Measurements from ENCODE around the gene ABCF3.

Gene ABCF3

DNA sequence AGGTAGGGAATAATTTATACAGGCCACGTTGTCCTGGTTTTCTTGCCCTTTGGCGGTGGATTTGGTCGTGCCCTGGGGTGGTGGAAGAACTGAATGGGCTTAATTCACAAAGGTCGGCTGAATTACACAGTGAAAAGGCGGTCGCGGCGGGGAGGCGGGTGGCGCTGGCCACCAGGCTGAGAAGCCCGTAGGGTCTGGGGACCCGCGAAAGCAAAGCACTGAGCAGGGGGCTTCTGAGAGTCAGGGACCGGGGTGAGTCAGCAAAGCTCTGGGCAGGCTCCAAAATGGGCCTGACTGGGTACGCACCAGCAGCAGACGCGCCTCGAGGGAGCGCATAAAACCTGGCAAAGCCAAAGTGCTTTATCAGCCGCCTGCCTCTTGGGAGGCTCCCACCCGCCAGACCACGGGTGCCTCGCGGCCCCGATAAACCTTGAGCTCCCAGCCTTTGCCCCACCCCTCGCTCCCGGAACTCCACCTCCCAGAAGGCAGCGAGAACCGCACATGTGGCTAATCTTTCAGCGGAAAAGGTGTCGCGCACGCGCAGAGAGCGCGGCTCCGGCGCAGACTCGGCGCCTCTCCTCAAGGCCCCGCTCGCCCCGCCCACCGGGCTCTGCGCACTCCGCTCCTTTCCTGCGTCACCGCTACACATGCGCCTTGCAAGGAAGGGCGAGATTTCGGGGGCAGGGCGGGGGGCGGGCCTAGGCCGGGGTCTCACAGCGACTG lies 377 bp upstream of the ABCF3 start:
- H3K27me3 ChIP-seq (ENCODE audit: control insufficient read depth in 1 of 2, insufficient read depth in 2 of 2, low read length in 2 of 2) = no peaks in the 10 kb centered on the region

DNA sequence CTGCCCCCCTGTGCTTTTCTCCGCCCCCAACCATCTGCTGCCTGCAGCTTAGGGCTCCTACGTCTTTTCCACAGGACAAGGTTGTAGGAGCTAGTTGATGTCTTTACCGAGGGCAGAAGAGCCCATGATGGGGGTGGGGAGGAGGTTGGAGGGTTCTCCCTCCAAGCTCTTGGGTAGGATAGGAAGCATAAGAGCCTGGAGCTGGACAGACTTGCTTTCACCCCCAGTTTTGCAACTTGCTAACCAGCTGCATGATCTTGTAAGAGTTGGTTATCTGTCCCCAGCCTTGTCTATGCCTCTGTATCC lies 856 bp downstream of the ABCF3 start:
- peak overlapping the region; percentile 74 for H3K27ac ChIP-seq (ENCODE audit: low read length)
- no peaks in the 10 kb centered on the region for H3K27me3 ChIP-seq (ENCODE audit: control insufficient read depth in 1 of 2, insufficient read depth in 2 of 2, low read length in 2 of 2)
- H3K4me3 ChIP-seq (ENCODE audit: low read length in 2 of 2) = peak overlapping the region; percentile 94 to 100
- H3K9me3 ChIP-seq (ENCODE audit: control insufficient read depth in 2 of 2, low read length in 2 of 2) = no peaks in the 10 kb centered on the region
- peak overlapping the region; percentile 91 to 95 for H3K9ac ChIP-seq (ENCODE audit: low read length in 2 of 2)
- peaks cover 50 to 54% of the 10 kb centered on the region in 2 donors for H3K36me3 ChIP-seq (ENCODE audit: control insufficient read depth in 2 of 2, insufficient read depth in 2 of 2, low read length in 2 of 2)
- peaks cover 25% of the 10 kb centered on the region for H3K4me1 ChIP-seq (ENCODE audit: control insufficient read depth, insufficient read depth, low read length)

More for the DNA sequence above, 377 bp upstream of the ABCF3 start:
- Histone ChIP-seq H3K9ac (ENCODE audit: low read length in 2 of 2) (peak overlapping the region; percentile 73 to 91), H3K9me3 (ENCODE audit: control insufficient read depth in 2 of 2, low read length in 2 of 2) (no peaks in the 10 kb centered on the region), H3K27ac (ENCODE audit: low read length) (peak overlapping the region; percentile 84), H3K4me1 (ENCODE audit: control insufficient read depth, insufficient read depth, low read length) (peaks cover 25% of the 10 kb centered on the region), H3K36me3 (ENCODE audit: control insufficient read depth in 2 of 2, insufficient read depth in 2 of 2, low read length in 2 of 2) (peaks cover 57 to 60% of the 10 kb centered on the region in 2 donors), H3K4me3 (ENCODE audit: low read length in 2 of 2) (peak overlapping the region; percentile 94 to 100)

GRCh38 chr3:184188080-184188479 lies 2.1 kb downstream of the ABCF3 start:
- H3K4me3 ChIP-seq (ENCODE audit: low read length in 2 of 2) = no peak overlapping the region
- peaks cover 48 to 50% of the 10 kb centered on the region in 2 donors for H3K36me3 ChIP-seq (ENCODE audit: control insufficient read depth in 2 of 2, insufficient read depth in 2 of 2, low read length in 2 of 2)
- H3K27ac ChIP-seq (ENCODE audit: low read length) = no peak overlapping the region
- H3K27me3 ChIP-seq (ENCODE audit: control insufficient read depth in 1 of 2, insufficient read depth in 2 of 2, low read length in 2 of 2) = no peaks in the 10 kb centered on the region
- H3K9me3 ChIP-seq (ENCODE audit: control insufficient read depth in 2 of 2, low read length in 2 of 2) = no peaks in the 10 kb centered on the region
- H3K4me1 ChIP-seq (ENCODE audit: control insufficient read depth, insufficient read depth, low read length) = peaks cover 25% of the 10 kb centered on the region
- no peak overlapping the region for H3K9ac ChIP-seq (ENCODE audit: low read length in 2 of 2)

DNA sequence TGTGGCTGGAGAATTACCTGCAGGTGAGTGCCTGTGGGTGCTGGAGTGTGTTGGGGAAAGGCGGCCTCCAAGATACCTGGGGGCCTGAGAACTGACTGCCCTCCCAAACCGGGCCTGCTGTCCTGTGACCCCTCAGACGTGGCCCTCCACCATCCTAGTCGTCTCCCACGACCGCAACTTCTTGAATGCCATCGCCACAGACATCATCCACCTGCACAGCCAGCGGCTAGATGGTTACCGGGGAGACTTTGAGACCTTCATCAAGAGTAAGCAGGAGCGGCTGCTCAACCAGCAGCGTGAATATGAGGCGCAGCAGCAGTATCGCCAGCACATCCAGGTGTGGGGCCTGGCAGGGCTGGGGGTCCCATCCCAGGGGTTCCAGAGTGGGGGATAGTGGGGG lies 3.4 kb downstream of the ABCF3 start:
- Histone ChIP-seq H3K4me1 (ENCODE audit: control insufficient read depth, insufficient read depth, low read length) (peaks cover 25% of the 10 kb centered on the region), H3K27ac (ENCODE audit: low read length) (no peak overlapping the region), H3K27me3 (ENCODE audit: control insufficient read depth in 1 of 2, insufficient read depth in 2 of 2, low read length in 2 of 2) (no peaks in the 10 kb centered on the region), H3K36me3 (ENCODE audit: control insufficient read depth in 2 of 2, insufficient read depth in 2 of 2, low read length in 2 of 2) (peaks cover 50 to 57% of the 10 kb centered on the region in 2 donors), H3K9me3 (ENCODE audit: control insufficient read depth in 2 of 2, low read length in 2 of 2) (no peaks in the 10 kb centered on the region), H3K9ac (ENCODE audit: low read length in 2 of 2) (no peak overlapping the region), H3K4me3 (ENCODE audit: low read length in 2 of 2) (no peak overlapping the region)

DNA sequence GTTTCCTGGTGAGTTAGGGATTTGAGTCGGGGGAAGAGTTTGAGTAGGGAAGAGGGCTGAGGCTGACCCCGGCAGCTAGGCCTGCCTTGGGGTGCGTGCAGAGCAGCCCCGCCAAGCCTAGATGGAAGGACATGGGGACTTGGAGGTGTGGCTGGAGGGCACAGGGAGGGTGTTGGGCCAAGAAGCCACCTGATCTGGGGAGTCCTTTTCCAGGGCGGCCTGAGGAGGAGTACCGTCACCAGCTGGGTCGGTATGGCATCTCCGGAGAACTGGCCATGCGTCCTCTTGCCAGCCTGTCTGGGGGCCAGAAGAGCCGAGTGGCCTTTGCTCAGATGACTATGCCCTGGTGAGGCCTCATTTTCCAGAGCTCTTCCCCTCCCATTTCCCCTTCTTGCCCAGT lies 6.9 kb downstream of the ABCF3 start:
- Histone ChIP-seq H3K9ac (ENCODE audit: low read length in 2 of 2) (no peak overlapping the region), H3K36me3 (ENCODE audit: control insufficient read depth in 2 of 2, insufficient read depth in 2 of 2, low read length in 2 of 2) (peaks cover 53 to 68% of the 10 kb centered on the region in 2 donors), H3K27me3 (ENCODE audit: control insufficient read depth in 1 of 2, insufficient read depth in 2 of 2, low read length in 2 of 2) (no peaks in the 10 kb centered on the region)

DNA sequence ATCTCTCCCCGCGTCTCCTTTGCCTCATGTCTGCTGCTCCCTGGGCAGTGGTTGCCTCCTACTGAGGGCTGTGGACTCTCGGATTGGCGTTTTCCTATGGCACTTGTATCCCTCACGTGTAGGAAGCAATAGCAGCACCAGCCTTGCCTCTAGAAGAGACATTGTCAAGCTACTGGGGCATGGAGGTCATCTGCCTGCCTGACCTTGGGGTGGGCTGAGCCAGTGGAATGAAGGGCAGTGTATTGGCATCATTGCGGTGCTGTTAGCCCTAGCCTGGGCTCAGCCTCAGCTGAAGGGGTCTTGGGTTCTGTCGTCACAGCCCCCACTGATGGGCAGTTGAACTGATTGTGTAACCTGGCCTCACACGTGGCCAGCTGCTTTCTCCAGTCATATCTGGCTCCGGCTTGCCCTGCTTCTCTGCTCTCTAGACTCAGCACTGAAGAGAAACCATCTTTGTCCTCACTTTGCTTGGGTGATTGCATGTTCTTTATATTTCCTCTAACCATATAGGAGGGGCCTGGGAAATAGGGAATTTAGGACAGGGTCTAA lies 8.1 kb downstream of the ABCF3 start:
- Histone ChIP-seq H3K9ac (ENCODE audit: low read length in 2 of 2) (no peak overlapping the region), H3K27ac (ENCODE audit: low read length) (no peak overlapping the region), H3K9me3 (ENCODE audit: control insufficient read depth in 2 of 2, low read length in 2 of 2) (no peaks in the 10 kb centered on the region), H3K4me3 (ENCODE audit: low read length in 2 of 2) (no peak overlapping the region), H3K36me3 (ENCODE audit: control insufficient read depth in 2 of 2, insufficient read depth in 2 of 2, low read length in 2 of 2) (peaks cover 44 to 58% of the 10 kb centered on the region in 2 donors), H3K4me1 (ENCODE audit: control insufficient read depth, insufficient read depth, low read length) (no peaks in the 10 kb centered on the region), H3K27me3 (ENCODE audit: control insufficient read depth in 1 of 2, insufficient read depth in 2 of 2, low read length in 2 of 2) (no peaks in the 10 kb centered on the region)

More for the DNA sequence above, 6.9 kb downstream of the ABCF3 start:
- Histone ChIP-seq H3K9me3 (ENCODE audit: control insufficient read depth in 2 of 2, low read length in 2 of 2) (no peaks in the 10 kb centered on the region), H3K27ac (ENCODE audit: low read length) (no peak overlapping the region), H3K4me3 (ENCODE audit: low read length in 2 of 2) (no peak overlapping the region), H3K4me1 (ENCODE audit: control insufficient read depth, insufficient read depth, low read length) (peaks cover 5% of the 10 kb centered on the region)

- Histone ChIP-seq H3K27me3 (ENCODE audit: control insufficient read depth in 1 of 2, insufficient read depth in 2 of 2, low read length in 2 of 2) (no peaks in the 10 kb centered on the region), H3K36me3 (ENCODE audit: control insufficient read depth in 2 of 2, insufficient read depth in 2 of 2, low read length in 2 of 2) (peaks cover 25 to 37% of the 10 kb centered on the region in 2 donors), H3K4me3 (ENCODE audit: low read length in 2 of 2) (no peak overlapping the region), H3K27ac (ENCODE audit: low read length) (no peak overlapping the region), H3K9ac (ENCODE audit: low read length in 2 of 2) (no peak overlapping the region), H3K9me3 (ENCODE audit: control insufficient read depth in 2 of 2, low read length in 2 of 2) (no peaks in the 10 kb centered on the region), H3K4me1 (ENCODE audit: control insufficient read depth, insufficient read depth, low read length) (no peaks in the 10 kb centered on the region)
These were observed 10.5 kb downstream of the ABCF3 start for GRCh38 chr3:184196536-184196935.

GRCh38 chr3:184198509-184198908 lies 12.5 kb downstream of the ABCF3 start:
- no peaks in the 10 kb centered on the region for H3K9me3 ChIP-seq (ENCODE audit: control insufficient read depth in 2 of 2, low read length in 2 of 2)
- H3K27me3 ChIP-seq (ENCODE audit: control insufficient read depth in 1 of 2, insufficient read depth in 2 of 2, low read length in 2 of 2) = no peaks in the 10 kb centered on the region
- no peaks in the 10 kb centered on the region for H3K4me1 ChIP-seq (ENCODE audit: control insufficient read depth, insufficient read depth, low read length)
- peaks cover 13 to 20% of the 10 kb centered on the region in 2 donors for H3K36me3 ChIP-seq (ENCODE audit: control insufficient read depth in 2 of 2, insufficient read depth in 2 of 2, low read length in 2 of 2)
- H3K9ac ChIP-seq (ENCODE audit: low read length in 2 of 2) = no peak overlapping the region
- H3K27ac ChIP-seq (ENCODE audit: low read length) = no peak overlapping the region
- no peak overlapping the region for H3K4me3 ChIP-seq (ENCODE audit: low read length in 2 of 2)

GRCh38 chr3:184200825-184201224 lies 14.8 kb downstream of the ABCF3 start:
- Histone ChIP-seq H3K9ac (ENCODE audit: low read length in 2 of 2) (no peak overlapping the region), H3K4me1 (ENCODE audit: control insufficient read depth, insufficient read depth, low read length) (no peaks in the 10 kb centered on the region), H3K27me3 (ENCODE audit: control insufficient read depth in 1 of 2, insufficient read depth in 2 of 2, low read length in 2 of 2) (no peaks in the 10 kb centered on the region), H3K9me3 (ENCODE audit: control insufficient read depth in 2 of 2, low read length in 2 of 2) (no peaks in the 10 kb centered on the region), H3K36me3 (ENCODE audit: control insufficient read depth in 2 of 2, insufficient read depth in 2 of 2, low read length in 2 of 2) (peaks cover 0 to 4% of the 10 kb centered on the region in 2 donors), H3K4me3 (ENCODE audit: low read length in 2 of 2) (no peak overlapping the region), H3K27ac (ENCODE audit: low read length) (no peak overlapping the region)

DNA sequence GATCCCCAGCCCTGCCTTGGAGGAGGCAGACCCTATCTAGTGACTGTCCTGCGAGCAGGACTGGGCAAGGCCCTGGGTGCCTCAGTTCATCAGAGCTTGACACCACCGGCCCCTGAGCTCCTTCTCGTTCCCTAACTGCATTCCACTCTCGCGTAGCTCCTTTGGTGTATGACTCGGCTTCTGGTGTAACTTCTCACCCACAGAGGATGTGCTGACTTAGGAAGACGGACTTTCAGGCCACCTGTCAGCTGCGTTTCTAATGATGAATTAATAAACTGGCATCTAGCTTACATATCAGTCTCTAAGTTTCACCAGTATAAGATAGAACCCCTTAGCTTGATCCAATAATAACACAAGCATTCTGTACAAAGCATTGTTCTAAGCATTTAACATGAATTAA lies 17.5 kb downstream of the ABCF3 start:
- no peak overlapping the region for H3K4me3 ChIP-seq (ENCODE audit: low read length in 2 of 2)
- no peak overlapping the region for H3K9ac ChIP-seq (ENCODE audit: low read length in 2 of 2)
- H3K36me3 ChIP-seq (ENCODE audit: control insufficient read depth in 2 of 2, insufficient read depth in 2 of 2, low read length in 2 of 2) = no peaks in the 10 kb centered on the region
- no peaks in the 10 kb centered on the region for H3K4me1 ChIP-seq (ENCODE audit: control insufficient read depth, insufficient read depth, low read length)
- H3K9me3 ChIP-seq (ENCODE audit: control insufficient read depth in 2 of 2, low read length in 2 of 2) = no peaks in the 10 kb centered on the region
- peaks cover 0 to 4% of the 10 kb centered on the region in 2 donors for H3K27me3 ChIP-seq (ENCODE audit: control insufficient read depth in 1 of 2, insufficient read depth in 2 of 2, low read length in 2 of 2)
- H3K27ac ChIP-seq (ENCODE audit: low read length) = no peak overlapping the region

Measured in stomach smooth muscle (tissue), 2 donors.